Measurements from ENCODE around the gene GPR83.

DNA sequence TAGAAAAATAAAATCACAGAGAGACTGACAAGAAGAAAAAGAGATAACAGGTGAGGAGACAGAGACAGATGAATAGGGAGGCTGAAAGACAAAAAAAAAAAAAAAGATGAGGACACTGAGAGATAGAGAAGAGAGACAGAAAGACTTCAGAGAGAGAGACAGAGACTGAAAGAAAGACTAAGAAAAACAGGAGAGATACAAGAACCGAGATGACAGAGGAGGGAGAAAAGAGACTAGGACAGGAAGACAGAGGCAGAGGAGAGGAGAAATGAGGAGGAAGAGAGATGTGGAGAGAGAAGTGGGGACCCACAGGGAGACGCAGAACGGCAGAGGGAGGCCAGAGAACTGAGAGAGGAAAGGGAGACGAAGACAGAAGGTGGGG, 771 bp downstream of the GPR83 start:
- TF ChIP-seq, protein P1, sequence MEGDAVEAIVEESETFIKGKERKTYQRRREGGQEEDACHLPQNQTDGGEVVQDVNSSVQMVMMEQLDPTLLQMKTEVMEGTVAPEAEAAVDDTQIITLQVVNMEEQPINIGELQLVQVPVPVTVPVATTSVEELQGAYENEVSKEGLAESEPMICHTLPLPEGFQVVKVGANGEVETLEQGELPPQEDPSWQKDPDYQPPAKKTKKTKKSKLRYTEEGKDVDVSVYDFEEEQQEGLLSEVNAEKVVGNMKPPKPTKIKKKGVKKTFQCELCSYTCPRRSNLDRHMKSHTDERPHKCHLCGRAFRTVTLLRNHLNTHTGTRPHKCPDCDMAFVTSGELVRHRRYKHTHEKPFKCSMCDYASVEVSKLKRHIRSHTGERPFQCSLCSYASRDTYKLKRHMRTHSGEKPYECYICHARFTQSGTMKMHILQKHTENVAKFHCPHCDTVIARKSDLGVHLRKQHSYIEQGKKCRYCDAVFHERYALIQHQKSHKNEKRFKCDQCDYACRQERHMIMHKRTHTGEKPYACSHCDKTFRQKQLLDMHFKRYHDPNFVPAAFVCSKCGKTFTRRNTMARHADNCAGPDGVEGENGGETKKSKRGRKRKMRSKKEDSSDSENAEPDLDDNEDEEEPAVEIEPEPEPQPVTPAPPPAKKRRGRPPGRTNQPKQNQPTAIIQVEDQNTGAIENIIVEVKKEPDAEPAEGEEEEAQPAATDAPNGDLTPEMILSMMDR (IDR thresholded peaks at IDR 0.05; ENCODE audit: insufficient read depth, low read length, poor library complexity, severe bottlenecking), result no peak
- TF ChIP-seq EZH2phosphoT487 (conservative IDR thresholded peaks at IDR 0.05; ENCODE audit: low read length), result no peak

Data from SU-DHL-6 (cell line).